ENCODE measurements around the gene PGLYRP4. TPM values are rescaled to one million over a fixed set of nuclear protein-coding genes. Genes with fewer than 3 reads are reported as not detected.

PGLYRP4 gene
- total RNA-seq, 1 experiment from 2014 or later = not detected

GRCh38 chr1:153368495-153368894, 19.9 kb upstream of the PGLYRP4 start (continued):
- no peak for TF ChIP-seq FOXP4 (CRISPR knock-in tag; IDR thresholded peaks at IDR 0.05)

GRCh38 chr1:153367090-153367489, 18.4 kb upstream of the PGLYRP4 start:
- Mint-ChIP-seq H3K4me3 (no peak overlapping the region), H3K4me1 (no peaks in the 10 kb centered on the region), H3K9me3 (peaks cover 6% of the 10 kb centered on the region), H3K36me3 (no peaks in the 10 kb centered on the region), H3K27ac (no peak overlapping the region), H3K27me3 (ENCODE audit: low read depth) (peaks cover 9% of the 10 kb centered on the region)
- no peak for TF ChIP-seq ESRRA (CRISPR knock-in tag; IDR thresholded peaks at IDR 0.05; ENCODE audit: borderline replicate concordance)
- no peak for TF ChIP-seq HMGA2 (CRISPR knock-in tag; IDR thresholded peaks at IDR 0.05)
- no peak for TF ChIP-seq AFF4 (CRISPR knock-in tag; IDR thresholded peaks at IDR 0.05; ENCODE audit: borderline replicate concordance)
- TF ChIP-seq E2F4 (CRISPR knock-in tag; IDR thresholded peaks at IDR 0.05; ENCODE audit: borderline replicate concordance, low read depth) = no peak
- no peak for TF ChIP-seq USF1 (CRISPR knock-in tag; IDR thresholded peaks at IDR 0.05)
- no peak for TF ChIP-seq ZNF532 (CRISPR knock-in tag; IDR thresholded peaks at IDR 0.05; ENCODE audit: borderline replicate concordance)
- TF ChIP-seq ATF1 (CRISPR knock-in tag; IDR thresholded peaks at IDR 0.05) = no peak
- TF ChIP-seq ZBTB43 (CRISPR knock-in tag; IDR thresholded peaks at IDR 0.05) = no peak
- TF ChIP-seq EMX1 (CRISPR knock-in tag; IDR thresholded peaks at IDR 0.05) = no peak
- no peak for ATAC-seq
- ChIA-PET POLR2A (no interaction called here), CTCF (no interaction called here)
- no peak for DNase-seq (ENCODE audit: low spot score)
